Measurements from ENCODE around the gene EHD1. TPM values are rescaled to one million over a fixed set of nuclear protein-coding genes. Genes with fewer than 3 reads are reported as not detected.

Gene EHD1
- total RNA-seq, 1 donor from 2014 or later, result 86.8 TPM

- peak overlapping the region; percentile 90 for H3K4me3 Mint-ChIP-seq
- H3K9me3 Mint-ChIP-seq, result no peaks in the 10 kb centered on the region
- TF ChIP-seq CTCF (IDR thresholded peaks at IDR 0.05; ENCODE audit: unreplicated experiment), result no peak
- DNase-seq (ENCODE audit: low spot score in 2 of 2, unreplicated experiment in 2 of 2), result no peak
- H3K27me3 Mint-ChIP-seq (ENCODE audit: low read depth), result no peaks in the 10 kb centered on the region
- no peaks in the 10 kb centered on the region for H3K36me3 Mint-ChIP-seq
- H3K27ac Mint-ChIP-seq, result peak overlapping the region; percentile 40
- H3K4me1 Mint-ChIP-seq, result peaks cover 29% of the 10 kb centered on the region
These were observed 33.2 kb downstream of the EHD1 start for GRCh38 chr11:64845129-64845775.

- peak within 1 kb of the TSS; percentile 100 for H3K27ac Mint-ChIP-seq
- H3K4me1 Mint-ChIP-seq, result peaks cover 29% of the 10 kb centered on the region
- H3K4me3 Mint-ChIP-seq, result peak within 1 kb of the TSS; percentile 90
- H3K27me3 Mint-ChIP-seq (ENCODE audit: low read depth), result no peaks in the 10 kb centered on the region
- H3K36me3 Mint-ChIP-seq, result no peaks in the 10 kb centered on the region
- DNase-seq (ENCODE audit: low spot score in 2 of 2, unreplicated experiment in 2 of 2), result peak; percentile 64 to 81
- no peaks in the 10 kb centered on the region for H3K9me3 Mint-ChIP-seq
- peak; percentile 71 for TF ChIP-seq CTCF (IDR thresholded peaks at IDR 0.05; ENCODE audit: unreplicated experiment)
These were observed 33.9 kb downstream of the EHD1 start, which contains the start of gene CDC42BPG for GRCh38 chr11:64844330-64845128. TSS of gene CDC42BPG (minus strand) at chr11:64844653. CDS start at chr11:64844569, 84 bp downstream.

- Mint-ChIP-seq H3K4me3 (peak overlapping the region; percentile 90), H3K36me3 (no peaks in the 10 kb centered on the region), H3K27me3 (ENCODE audit: low read depth) (no peaks in the 10 kb centered on the region), H3K4me1 (peaks cover 29% of the 10 kb centered on the region), H3K9me3 (no peaks in the 10 kb centered on the region), H3K27ac (peak overlapping the region; percentile 100)
- DNase-seq (ENCODE audit: low spot score in 2 of 2, unreplicated experiment in 2 of 2), result no peak
- no peak for TF ChIP-seq CTCF (IDR thresholded peaks at IDR 0.05; ENCODE audit: unreplicated experiment)
These were observed 34.6 kb downstream of the EHD1 start for GRCh38 chr11:64843686-64844329.

GRCh38 chr11:64842851-64843685, 35.4 kb downstream of the EHD1 start:
- Mint-ChIP-seq H3K36me3 (no peaks in the 10 kb centered on the region), H3K27ac (peak overlapping the region; percentile 100), H3K27me3 (ENCODE audit: low read depth) (no peaks in the 10 kb centered on the region), H3K4me3 (peak overlapping the region; percentile 90), H3K4me1 (peaks cover 26% of the 10 kb centered on the region), H3K9me3 (no peaks in the 10 kb centered on the region)
- DNase-seq (ENCODE audit: low spot score in 2 of 2, unreplicated experiment in 2 of 2), result peak in 1 of 2 experiments; percentile 56
- no peak for TF ChIP-seq CTCF (IDR thresholded peaks at IDR 0.05; ENCODE audit: unreplicated experiment)

- Mint-ChIP-seq H3K4me1 (peaks cover 26% of the 10 kb centered on the region), H3K4me3 (peak overlapping the region; percentile 90), H3K9me3 (no peaks in the 10 kb centered on the region), H3K27ac (peak overlapping the region; percentile 100), H3K36me3 (no peaks in the 10 kb centered on the region), H3K27me3 (ENCODE audit: low read depth) (no peaks in the 10 kb centered on the region)
- no peak for TF ChIP-seq CTCF (IDR thresholded peaks at IDR 0.05; ENCODE audit: unreplicated experiment)
- no peak for DNase-seq (ENCODE audit: low spot score in 2 of 2, unreplicated experiment in 2 of 2)
These were observed 36.1 kb downstream of the EHD1 start for GRCh38 chr11:64842366-64842759.

Data from mesothelial cell of epicardium (in vitro differentiated cells).